ENCODE measurements around the gene EXOSC2.

DNA sequence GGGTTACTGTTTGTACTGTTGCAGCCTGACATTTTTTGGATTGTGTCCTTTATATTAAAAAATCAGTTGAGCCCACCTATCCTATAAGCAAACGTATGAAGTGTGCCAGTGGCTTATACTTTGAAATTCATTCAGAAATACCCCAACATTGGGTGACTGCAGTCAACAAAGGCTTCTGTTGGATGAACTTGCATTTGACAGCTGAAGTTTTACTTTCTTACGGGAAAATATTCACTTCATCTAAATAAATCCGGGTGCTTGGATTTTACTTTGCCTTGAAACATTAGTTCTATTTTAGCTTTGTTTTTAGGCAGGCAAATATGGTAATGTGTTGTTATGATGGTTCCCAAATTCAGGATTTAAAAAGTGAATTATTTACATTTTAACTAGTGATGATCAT is 21.7 kb downstream of the EXOSC2 start:
- TF ChIP-seq, protein P1, sequence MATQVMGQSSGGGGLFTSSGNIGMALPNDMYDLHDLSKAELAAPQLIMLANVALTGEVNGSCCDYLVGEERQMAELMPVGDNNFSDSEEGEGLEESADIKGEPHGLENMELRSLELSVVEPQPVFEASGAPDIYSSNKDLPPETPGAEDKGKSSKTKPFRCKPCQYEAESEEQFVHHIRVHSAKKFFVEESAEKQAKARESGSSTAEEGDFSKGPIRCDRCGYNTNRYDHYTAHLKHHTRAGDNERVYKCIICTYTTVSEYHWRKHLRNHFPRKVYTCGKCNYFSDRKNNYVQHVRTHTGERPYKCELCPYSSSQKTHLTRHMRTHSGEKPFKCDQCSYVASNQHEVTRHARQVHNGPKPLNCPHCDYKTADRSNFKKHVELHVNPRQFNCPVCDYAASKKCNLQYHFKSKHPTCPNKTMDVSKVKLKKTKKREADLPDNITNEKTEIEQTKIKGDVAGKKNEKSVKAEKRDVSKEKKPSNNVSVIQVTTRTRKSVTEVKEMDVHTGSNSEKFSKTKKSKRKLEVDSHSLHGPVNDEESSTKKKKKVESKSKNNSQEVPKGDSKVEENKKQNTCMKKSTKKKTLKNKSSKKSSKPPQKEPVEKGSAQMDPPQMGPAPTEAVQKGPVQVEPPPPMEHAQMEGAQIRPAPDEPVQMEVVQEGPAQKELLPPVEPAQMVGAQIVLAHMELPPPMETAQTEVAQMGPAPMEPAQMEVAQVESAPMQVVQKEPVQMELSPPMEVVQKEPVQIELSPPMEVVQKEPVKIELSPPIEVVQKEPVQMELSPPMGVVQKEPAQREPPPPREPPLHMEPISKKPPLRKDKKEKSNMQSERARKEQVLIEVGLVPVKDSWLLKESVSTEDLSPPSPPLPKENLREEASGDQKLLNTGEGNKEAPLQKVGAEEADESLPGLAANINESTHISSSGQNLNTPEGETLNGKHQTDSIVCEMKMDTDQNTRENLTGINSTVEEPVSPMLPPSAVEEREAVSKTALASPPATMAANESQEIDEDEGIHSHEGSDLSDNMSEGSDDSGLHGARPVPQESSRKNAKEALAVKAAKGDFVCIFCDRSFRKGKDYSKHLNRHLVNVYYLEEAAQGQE (IDR thresholded peaks at IDR 0.05; ENCODE audit: borderline replicate concordance) = no peak
- TF ChIP-seq CTCF (IDR thresholded peaks at IDR 0.05; ENCODE audit: poor library complexity, severe bottlenecking) = no peak
